ENCODE results near the gene ERF.
A peak's percentile ranks its signal among the peaks of the same experiment; 100 is the strongest.

The ERF gene

DNA sequence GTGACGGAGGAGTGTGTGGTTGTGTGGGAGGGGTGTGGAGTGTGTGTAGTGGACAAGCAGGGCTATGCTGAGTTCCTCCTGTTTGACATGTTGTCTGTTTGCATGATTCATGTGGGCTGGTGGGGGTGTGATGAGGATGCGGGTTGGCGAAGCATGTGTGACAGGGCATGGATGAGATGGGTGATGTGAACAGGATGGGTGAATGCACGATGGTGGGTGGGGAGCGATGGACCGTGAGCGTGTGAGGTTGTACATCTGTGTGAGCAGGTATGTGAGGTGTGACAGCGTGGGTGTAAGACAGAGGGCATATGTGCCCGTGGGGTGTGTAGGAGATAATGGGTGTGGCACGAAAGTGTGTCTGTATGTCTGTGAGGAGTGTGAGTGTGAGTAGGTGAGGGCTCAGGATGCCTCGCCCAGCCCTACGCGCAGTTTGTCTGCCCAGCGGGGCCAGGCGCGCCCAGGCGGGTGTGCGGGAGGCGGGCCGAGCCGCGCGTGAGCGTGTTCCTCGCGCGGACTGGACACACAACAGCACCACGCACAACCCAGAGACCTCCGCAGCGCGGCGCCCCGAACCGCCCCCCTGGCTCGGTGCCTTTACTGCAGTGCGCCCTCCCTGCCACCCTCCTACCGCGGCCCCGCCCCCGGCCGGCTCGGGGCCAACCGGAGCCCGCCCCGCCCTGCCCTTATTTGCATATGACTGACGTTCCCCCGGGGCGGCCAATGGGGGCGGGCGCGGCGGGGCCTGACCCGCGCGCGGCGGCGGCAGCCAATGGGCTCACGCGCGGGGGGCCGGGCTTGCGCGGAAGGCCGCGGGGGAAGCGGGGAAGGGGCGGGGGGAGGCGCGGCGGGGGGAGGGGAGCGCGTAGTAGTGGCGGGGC lies 28.5 kb upstream of the ERF start:
- H3K4me3 Mint-ChIP-seq, result no peak overlapping the region
- H3K4me1 Mint-ChIP-seq, result peaks cover 34% of the 10 kb centered on the region
- peak; percentile 97 for DNase-seq
- H3K27me3 Mint-ChIP-seq, result no peaks in the 10 kb centered on the region
- CTCF ChIA-PET, result interaction anchor here (1.0 kb wide), 1 partner anchor 15 kb away, joined by 3 read pairs; no protein-coding TSS in a partner anchor
- no peaks in the 10 kb centered on the region for H3K9me3 Mint-ChIP-seq
- peaks cover 21% of the 10 kb centered on the region for H3K36me3 Mint-ChIP-seq
- H3K27ac Mint-ChIP-seq, result no peak overlapping the region

- Mint-ChIP-seq H3K4me3 (peak overlapping the region; percentile 71), H3K4me1 (peaks cover 37% of the 10 kb centered on the region), H3K27ac (no peak overlapping the region), H3K9me3 (no peaks in the 10 kb centered on the region), H3K27me3 (no peaks in the 10 kb centered on the region), H3K36me3 (peaks cover 18% of the 10 kb centered on the region)
- CTCF ChIA-PET, result interaction anchor here (1.0 kb wide), 1 partner anchor 16 kb away, joined by 3 read pairs; no protein-coding TSS in a partner anchor
- DNase-seq, result no peak
Measured at GRCh38 chr19:42282819-42283187, 27.9 kb upstream of the ERF start.

GRCh38 chr19:42281827-42282762 lies 27.2 kb upstream of the ERF start:
- H3K36me3 Mint-ChIP-seq, result peaks cover 15% of the 10 kb centered on the region
- no peaks in the 10 kb centered on the region for H3K9me3 Mint-ChIP-seq
- CTCF ChIA-PET, result interaction anchor here (0.6 to 1.0 kb wide), 2 partner anchors 12 to 17 kb away, joined by 3 read pairs; no protein-coding TSS in a partner anchor
- H3K4me3 Mint-ChIP-seq, result peak overlapping the region; percentile 71
- no peaks in the 10 kb centered on the region for H3K27me3 Mint-ChIP-seq
- H3K4me1 Mint-ChIP-seq, result peaks cover 39% of the 10 kb centered on the region
- no peak for DNase-seq
- no peak overlapping the region for H3K27ac Mint-ChIP-seq

DNA sequence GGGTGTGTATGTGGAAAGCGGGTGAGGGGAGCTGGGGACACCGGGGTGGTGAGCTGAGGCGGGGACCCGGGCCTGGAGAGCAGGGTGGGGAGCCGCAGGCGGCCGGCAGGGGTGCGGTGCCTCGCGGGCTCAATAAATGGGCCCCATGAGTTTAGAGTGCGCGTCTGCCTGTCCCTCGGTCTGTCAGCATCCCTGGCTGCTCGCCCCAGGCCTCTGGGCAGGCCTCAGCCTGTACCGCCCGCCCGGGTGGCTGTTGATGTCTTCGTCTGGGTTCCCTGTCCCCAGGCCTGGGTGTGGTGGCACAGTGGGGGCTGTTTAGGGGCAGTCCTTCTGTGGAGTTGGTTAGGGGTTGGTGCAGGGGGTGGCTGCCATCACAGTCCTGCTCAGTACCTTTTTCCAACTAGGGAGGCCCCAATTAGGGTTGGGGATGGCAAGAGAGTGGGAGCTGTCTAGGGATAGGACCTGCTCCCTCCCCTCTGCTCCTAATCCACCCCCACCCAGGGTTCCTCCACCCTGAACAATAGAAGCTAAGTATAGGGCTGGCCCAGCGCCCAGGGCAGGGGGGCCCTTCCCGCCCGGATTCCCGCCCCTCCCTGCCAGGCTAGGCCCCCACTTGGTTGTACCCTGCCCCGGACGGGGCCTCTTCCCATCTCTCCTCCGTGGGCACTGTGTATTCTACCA lies 26.4 kb upstream of the ERF start:
- no peak overlapping the region for H3K27ac Mint-ChIP-seq
- DNase-seq, result peak; percentile 51

GRCh38 chr19:42280815-42281145 lies 25.9 kb upstream of the ERF start:
- H3K9me3 Mint-ChIP-seq, result no peaks in the 10 kb centered on the region
- DNase-seq, result no peak
- H3K27me3 Mint-ChIP-seq, result no peaks in the 10 kb centered on the region
- no peak overlapping the region for H3K27ac Mint-ChIP-seq
- H3K36me3 Mint-ChIP-seq, result peaks cover 10% of the 10 kb centered on the region
- H3K4me3 Mint-ChIP-seq, result peak overlapping the region; percentile 71
- H3K4me1 Mint-ChIP-seq, result peaks cover 46% of the 10 kb centered on the region
- CTCF ChIA-PET, result interaction anchor here (1.9 to 5.0 kb wide), 4 partner anchors 14 to 149 kb away, joined by 6 to 57 read pairs (median 18); partner anchors contain the start of genes GSK3A and POU2F2

More for the DNA sequence above, 26.4 kb upstream of the ERF start:
- CTCF ChIA-PET, result interaction anchor here (0.6 kb wide), 1 partner anchor 11 kb away, joined by 3 read pairs; no protein-coding TSS in a partner anchor
- peak overlapping the region; percentile 71 for H3K4me3 Mint-ChIP-seq
- H3K36me3 Mint-ChIP-seq, result peaks cover 15% of the 10 kb centered on the region
- H3K27me3 Mint-ChIP-seq, result no peaks in the 10 kb centered on the region
- peaks cover 46% of the 10 kb centered on the region for H3K4me1 Mint-ChIP-seq
- H3K9me3 Mint-ChIP-seq, result no peaks in the 10 kb centered on the region

GRCh38 chr19:42279902-42280814 lies 25.2 kb upstream of the ERF start:
- H3K27ac Mint-ChIP-seq, result peak overlapping the region; percentile 83
- H3K4me3 Mint-ChIP-seq, result peak overlapping the region; percentile 83
- H3K4me1 Mint-ChIP-seq, result peaks cover 45% of the 10 kb centered on the region
- no peaks in the 10 kb centered on the region for H3K9me3 Mint-ChIP-seq
- peaks cover 12% of the 10 kb centered on the region for H3K36me3 Mint-ChIP-seq
- CTCF ChIA-PET, result interaction anchor here (0.7 to 5.0 kb wide), 20 partner anchors 10 to 171 kb away, joined by 3 to 57 read pairs (median 6); partner anchors contain the start of genes CIC, ERF, GSK3A and POU2F2
- peak; percentile 92 for DNase-seq
- no peaks in the 10 kb centered on the region for H3K27me3 Mint-ChIP-seq

- Mint-ChIP-seq H3K4me1 (peaks cover 48% of the 10 kb centered on the region), H3K4me3 (peak overlapping the region; percentile 83), H3K36me3 (peaks cover 19% of the 10 kb centered on the region), H3K27me3 (no peaks in the 10 kb centered on the region), H3K27ac (peak overlapping the region; percentile 83), H3K9me3 (no peaks in the 10 kb centered on the region)
- DNase-seq, result no peak
- CTCF ChIA-PET, result interaction anchor here (0.7 to 5.0 kb wide), 23 partner anchors 9 to 170 kb away, joined by 3 to 57 read pairs (median 5); partner anchors contain the start of genes CIC, ERF, GSK3A and POU2F2
Measured at GRCh38 chr19:42279155-42279901, 24.4 kb upstream of the ERF start.

GRCh38 chr19:42278452-42279154 lies 23.7 kb upstream of the ERF start:
- Mint-ChIP-seq H3K4me1 (peaks cover 49% of the 10 kb centered on the region), H3K4me3 (peak overlapping the region; percentile 83), H3K27me3 (no peaks in the 10 kb centered on the region), H3K27ac (peak overlapping the region; percentile 31), H3K9me3 (no peaks in the 10 kb centered on the region), H3K36me3 (peaks cover 22% of the 10 kb centered on the region)
- no peak for DNase-seq
- CTCF ChIA-PET, result interaction anchor here (0.7 to 5.0 kb wide), 18 partner anchors 9 to 170 kb away, joined by 3 to 57 read pairs (median 6); partner anchors contain the start of genes CIC, GSK3A and POU2F2

GRCh38 chr19:42277821-42278451 lies 23.0 kb upstream of the ERF start:
- CTCF ChIA-PET, result interaction anchor here (1.3 to 5.0 kb wide), 5 partner anchors 8 to 169 kb away, joined by 3 to 57 read pairs (median 18); partner anchors contain the start of genes CIC and GSK3A
- H3K4me1 Mint-ChIP-seq, result peaks cover 49% of the 10 kb centered on the region
- no peak overlapping the region for H3K4me3 Mint-ChIP-seq
- no peaks in the 10 kb centered on the region for H3K27me3 Mint-ChIP-seq
- peak overlapping the region; percentile 31 for H3K27ac Mint-ChIP-seq
- H3K36me3 Mint-ChIP-seq, result peaks cover 26% of the 10 kb centered on the region
- no peaks in the 10 kb centered on the region for H3K9me3 Mint-ChIP-seq
- no peak for DNase-seq

DNA sequence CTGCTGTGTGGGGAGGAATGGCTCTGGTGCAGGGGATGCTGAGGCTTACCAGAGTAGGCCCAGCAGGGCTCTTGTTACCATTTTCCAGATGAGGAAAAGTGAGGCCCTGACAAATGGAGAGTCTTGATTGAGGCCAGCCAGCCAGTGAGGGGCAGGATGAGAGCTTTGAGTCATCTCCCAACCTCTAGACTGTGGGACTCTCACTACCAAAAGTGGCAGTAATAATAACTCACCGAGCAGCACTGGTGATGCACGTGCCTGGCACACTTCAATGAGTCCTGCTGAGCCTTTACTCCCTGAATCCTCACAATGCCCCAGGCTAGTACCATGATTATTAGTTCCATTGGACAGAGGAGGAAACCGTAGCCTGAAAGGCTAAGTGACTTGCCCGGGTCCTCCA lies 21.9 kb upstream of the ERF start:
- Mint-ChIP-seq H3K4me3 (no peak overlapping the region), H3K27me3 (no peaks in the 10 kb centered on the region), H3K36me3 (peaks cover 26% of the 10 kb centered on the region), H3K27ac (peak overlapping the region; percentile 67), H3K9me3 (no peaks in the 10 kb centered on the region), H3K4me1 (peaks cover 49% of the 10 kb centered on the region)
- DNase-seq, result no peak
- CTCF ChIA-PET, result interaction anchor here (5.0 kb wide), 1 partner anchor 31 kb away, joined by 57 read pairs; the partner anchor contains the start of gene GSK3A

GRCh38 chr19:42276284-42276683 lies 21.4 kb upstream of the ERF start:
- H3K27me3 Mint-ChIP-seq, result no peaks in the 10 kb centered on the region
- H3K27ac Mint-ChIP-seq, result peak overlapping the region; percentile 67
- CTCF ChIA-PET, result interaction anchor here (5.0 kb wide), 1 partner anchor 31 kb away, joined by 57 read pairs; the partner anchor contains the start of gene GSK3A
- no peak overlapping the region for H3K4me3 Mint-ChIP-seq
- DNase-seq, result no peak
- no peaks in the 10 kb centered on the region for H3K9me3 Mint-ChIP-seq
- peaks cover 31% of the 10 kb centered on the region for H3K36me3 Mint-ChIP-seq
- peaks cover 53% of the 10 kb centered on the region for H3K4me1 Mint-ChIP-seq
